ENCODE data around the gene FOXL1. TPM values are rescaled to one million over a fixed set of nuclear protein-coding genes. Genes with fewer than 3 reads are reported as not detected.

FOXL1 gene
- polyA plus RNA-seq, 2 of the 4 experiments (the other 2 are of a cell fraction): 0.48 to 0.70 TPM

- Histone ChIP-seq H3K4me1 (no peaks in the 10 kb centered on the region), H3K4me3 (no peak overlapping the region), H3K9me3 (no peaks in the 10 kb centered on the region), H3K4me2 (no peak overlapping the region), H3K27ac (no peak overlapping the region)
- ATAC-seq: no peak
- TF ChIP-seq JUNB (IDR thresholded peaks at IDR 0.05) (no peak), CHD4 (IDR thresholded peaks at IDR 0.05; ENCODE audit: borderline replicate concordance) (no peak), CBX8 (IDR thresholded peaks at IDR 0.05) (no peak), HES2 (IDR thresholded peaks at IDR 0.05) (no peak), SMC3 (IDR thresholded peaks at IDR 0.05) (no peak), ZNF302 (CRISPR knock-in tag; IDR thresholded peaks at IDR 0.05) (no peak), USF2 (IDR thresholded peaks at IDR 0.05) (no peak), JUN (IDR thresholded peaks at IDR 0.05) (no peak), ESRRA (IDR thresholded peaks at IDR 0.05; ENCODE audit: borderline replicate concordance, low read length) (no peak), TFCP2L1 (CRISPR knock-in tag; IDR thresholded peaks at IDR 0.05) (no peak), FOSL2 (IDR thresholded peaks at IDR 0.05) (no peak), FOSL2 (CRISPR knock-in tag; IDR thresholded peaks at IDR 0.05) (no peak), CHD2 (IDR thresholded peaks at IDR 0.05; ENCODE audit: low read length, partially characterized antibody) (no peak), TP53 (CRISPR knock-in tag; IDR thresholded peaks at IDR 0.05) (no peak), ZSCAN20 (CRISPR knock-in tag; IDR thresholded peaks at IDR 0.05) (no peak), EHMT2 (IDR thresholded peaks at IDR 0.05; ENCODE audit: low read depth) (no peak), E2F6 (IDR thresholded peaks at IDR 0.05; ENCODE audit: borderline replicate concordance, low read depth) (no peak), FOSB (CRISPR knock-in tag; IDR thresholded peaks at IDR 0.05) (no peak), BHLHE40 (IDR thresholded peaks at IDR 0.05; ENCODE audit: low read depth, low read length) (no peak)
- TF ChIP-seq, protein P1, sequence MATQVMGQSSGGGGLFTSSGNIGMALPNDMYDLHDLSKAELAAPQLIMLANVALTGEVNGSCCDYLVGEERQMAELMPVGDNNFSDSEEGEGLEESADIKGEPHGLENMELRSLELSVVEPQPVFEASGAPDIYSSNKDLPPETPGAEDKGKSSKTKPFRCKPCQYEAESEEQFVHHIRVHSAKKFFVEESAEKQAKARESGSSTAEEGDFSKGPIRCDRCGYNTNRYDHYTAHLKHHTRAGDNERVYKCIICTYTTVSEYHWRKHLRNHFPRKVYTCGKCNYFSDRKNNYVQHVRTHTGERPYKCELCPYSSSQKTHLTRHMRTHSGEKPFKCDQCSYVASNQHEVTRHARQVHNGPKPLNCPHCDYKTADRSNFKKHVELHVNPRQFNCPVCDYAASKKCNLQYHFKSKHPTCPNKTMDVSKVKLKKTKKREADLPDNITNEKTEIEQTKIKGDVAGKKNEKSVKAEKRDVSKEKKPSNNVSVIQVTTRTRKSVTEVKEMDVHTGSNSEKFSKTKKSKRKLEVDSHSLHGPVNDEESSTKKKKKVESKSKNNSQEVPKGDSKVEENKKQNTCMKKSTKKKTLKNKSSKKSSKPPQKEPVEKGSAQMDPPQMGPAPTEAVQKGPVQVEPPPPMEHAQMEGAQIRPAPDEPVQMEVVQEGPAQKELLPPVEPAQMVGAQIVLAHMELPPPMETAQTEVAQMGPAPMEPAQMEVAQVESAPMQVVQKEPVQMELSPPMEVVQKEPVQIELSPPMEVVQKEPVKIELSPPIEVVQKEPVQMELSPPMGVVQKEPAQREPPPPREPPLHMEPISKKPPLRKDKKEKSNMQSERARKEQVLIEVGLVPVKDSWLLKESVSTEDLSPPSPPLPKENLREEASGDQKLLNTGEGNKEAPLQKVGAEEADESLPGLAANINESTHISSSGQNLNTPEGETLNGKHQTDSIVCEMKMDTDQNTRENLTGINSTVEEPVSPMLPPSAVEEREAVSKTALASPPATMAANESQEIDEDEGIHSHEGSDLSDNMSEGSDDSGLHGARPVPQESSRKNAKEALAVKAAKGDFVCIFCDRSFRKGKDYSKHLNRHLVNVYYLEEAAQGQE (IDR thresholded peaks at IDR 0.05): no peak
- DNase-seq (ENCODE audit: low read depth in 1 of 2, low spot score in 1 of 2): no peak
- 90% methylated on average over 19 of the region's 19 CpGs for WGBS (ENCODE audit: missing lambda C conversion rate)
- FAIRE-seq: no peak
- ChIA-PET POLR2A (no interaction called here), CTCF (interaction anchor here (1.1 to 3.2 kb wide), 2 partner anchors 26 to 517 kb away, joined by 4 to 8 read pairs; no protein-coding TSS in a partner anchor)
Measured at GRCh38 chr16:86545954-86546637, 32.3 kb upstream of the FOXL1 start.

DNA sequence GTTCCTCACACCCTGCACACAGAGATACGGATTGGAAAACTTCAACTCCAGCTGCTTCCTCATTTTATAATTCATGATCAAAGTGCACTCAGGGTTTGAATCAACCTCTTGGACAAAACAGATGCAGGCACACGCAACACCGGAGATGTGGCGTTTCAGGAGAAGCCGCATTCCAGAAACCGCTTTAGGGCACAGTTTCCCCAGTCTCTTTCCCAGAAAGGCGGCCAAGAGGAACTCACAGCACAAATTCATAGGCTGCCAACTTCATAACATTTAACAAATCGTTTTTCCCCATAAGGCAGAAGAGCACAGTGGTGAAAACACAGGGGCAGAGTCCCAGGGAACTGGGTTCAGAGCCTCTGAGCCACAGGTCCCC lies 31.7 kb upstream of the FOXL1 start:
- H3K27ac ChIP-seq: no peak overlapping the region
- ChIA-PET CTCF (interaction anchor here (1.1 to 3.2 kb wide), 2 partner anchors 27 to 516 kb away, joined by 4 to 8 read pairs; no protein-coding TSS in a partner anchor), POLR2A (no interaction called here)
- no peaks in the 10 kb centered on the region for H3K4me1 ChIP-seq
- no peak for FAIRE-seq
- no peak overlapping the region for H3K4me3 ChIP-seq
- H3K9me3 ChIP-seq: no peaks in the 10 kb centered on the region
- no peak for ATAC-seq
- no peak for DNase-seq (ENCODE audit: low read depth in 1 of 2, low spot score in 1 of 2)
- H3K4me2 ChIP-seq: no peak overlapping the region
- 85% methylated on average over 8 of the region's 8 CpGs for WGBS (ENCODE audit: missing lambda C conversion rate)
- no peak for TF ChIP-seq FOXS1 (CRISPR knock-in tag; IDR thresholded peaks at IDR 0.05)
- TF ChIP-seq EHF (CRISPR knock-in tag; IDR thresholded peaks at IDR 0.05): no peak
- no peak for TF ChIP-seq JUNB (IDR thresholded peaks at IDR 0.05)
- no peak for TF ChIP-seq HOXB13 (CRISPR knock-in tag; IDR thresholded peaks at IDR 0.05; ENCODE audit: low read depth)
- TF ChIP-seq MYC (IDR thresholded peaks at IDR 0.05; ENCODE audit: borderline replicate concordance, low read length): no peak
- no peak for TF ChIP-seq GATA3 (IDR thresholded peaks at IDR 0.05; ENCODE audit: borderline replicate concordance)
- TF ChIP-seq, protein P2, sequence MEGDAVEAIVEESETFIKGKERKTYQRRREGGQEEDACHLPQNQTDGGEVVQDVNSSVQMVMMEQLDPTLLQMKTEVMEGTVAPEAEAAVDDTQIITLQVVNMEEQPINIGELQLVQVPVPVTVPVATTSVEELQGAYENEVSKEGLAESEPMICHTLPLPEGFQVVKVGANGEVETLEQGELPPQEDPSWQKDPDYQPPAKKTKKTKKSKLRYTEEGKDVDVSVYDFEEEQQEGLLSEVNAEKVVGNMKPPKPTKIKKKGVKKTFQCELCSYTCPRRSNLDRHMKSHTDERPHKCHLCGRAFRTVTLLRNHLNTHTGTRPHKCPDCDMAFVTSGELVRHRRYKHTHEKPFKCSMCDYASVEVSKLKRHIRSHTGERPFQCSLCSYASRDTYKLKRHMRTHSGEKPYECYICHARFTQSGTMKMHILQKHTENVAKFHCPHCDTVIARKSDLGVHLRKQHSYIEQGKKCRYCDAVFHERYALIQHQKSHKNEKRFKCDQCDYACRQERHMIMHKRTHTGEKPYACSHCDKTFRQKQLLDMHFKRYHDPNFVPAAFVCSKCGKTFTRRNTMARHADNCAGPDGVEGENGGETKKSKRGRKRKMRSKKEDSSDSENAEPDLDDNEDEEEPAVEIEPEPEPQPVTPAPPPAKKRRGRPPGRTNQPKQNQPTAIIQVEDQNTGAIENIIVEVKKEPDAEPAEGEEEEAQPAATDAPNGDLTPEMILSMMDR (IDR thresholded peaks at IDR 0.05): no peak
- TF ChIP-seq NR3C1 (IDR thresholded peaks at IDR 0.05): no peak
- TF ChIP-seq, protein P3, sequence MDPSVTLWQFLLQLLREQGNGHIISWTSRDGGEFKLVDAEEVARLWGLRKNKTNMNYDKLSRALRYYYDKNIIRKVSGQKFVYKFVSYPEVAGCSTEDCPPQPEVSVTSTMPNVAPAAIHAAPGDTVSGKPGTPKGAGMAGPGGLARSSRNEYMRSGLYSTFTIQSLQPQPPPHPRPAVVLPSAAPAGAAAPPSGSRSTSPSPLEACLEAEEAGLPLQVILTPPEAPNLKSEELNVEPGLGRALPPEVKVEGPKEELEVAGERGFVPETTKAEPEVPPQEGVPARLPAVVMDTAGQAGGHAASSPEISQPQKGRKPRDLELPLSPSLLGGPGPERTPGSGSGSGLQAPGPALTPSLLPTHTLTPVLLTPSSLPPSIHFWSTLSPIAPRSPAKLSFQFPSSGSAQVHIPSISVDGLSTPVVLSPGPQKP (IDR thresholded peaks at IDR 0.05; ENCODE audit: low read depth, low read length): no peak
- TF ChIP-seq BHLHE40 (IDR thresholded peaks at IDR 0.05; ENCODE audit: low read depth, low read length): no peak
- no peak for TF ChIP-seq ZFP36 (IDR thresholded peaks at IDR 0.05; ENCODE audit: borderline replicate concordance, partially characterized antibody)
- TF ChIP-seq EP300 (IDR thresholded peaks at IDR 0.05): no peak
- TF ChIP-seq MAZ (IDR thresholded peaks at IDR 0.05; ENCODE audit: borderline replicate concordance, low read depth, low read length): no peak
- TF ChIP-seq, protein P4, sequence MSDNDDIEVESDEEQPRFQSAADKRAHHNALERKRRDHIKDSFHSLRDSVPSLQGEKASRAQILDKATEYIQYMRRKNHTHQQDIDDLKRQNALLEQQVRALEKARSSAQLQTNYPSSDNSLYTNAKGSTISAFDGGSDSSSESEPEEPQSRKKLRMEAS (IDR thresholded peaks at IDR 0.05): no peak
